AG04450 (cell line): ENCODE measurements around the gene SH3PXD2A. TPM values are rescaled to one million over a fixed set of nuclear protein-coding genes. Genes with fewer than 3 reads are reported as not detected.

ENCODE experiments used
- CTCF ChIA-PET: fragments of 300-600, 350-600 bp; formaldehyde crosslinking; extraction: SDS; loops from one replicate; lab custom pipeline; 2022; ENCODE audit warnings: antibody characterized with exemption, inconsistent platforms; lab: Charles Lee
- POLR2A ChIA-PET: fragments of 350-600 bp; formaldehyde crosslinking; extraction: SDS; loops from one replicate; lab custom pipeline; 2021; ENCODE audit warnings: antibody characterized with exemption, inconsistent platforms; lab: Yijun Ruan, JAX
- DNase-seq: peaks from one replicate; pipeline ENCODE4 v3.0.0-alpha.2; 2011; ENCODE audit warnings: low read depth, low spot score
- H3K27ac ChIP-seq: one replicate; pipeline ENCODE4 v1.5.1; 2012; ENCODE audit warnings: low read depth, low read length, control low read depth
- H3K27me3 ChIP-seq: one replicate; pipeline ENCODE4 v1.6.0; 2012; ENCODE audit warnings: low read length; ENCODE audit not compliant: control insufficient read depth, insufficient read depth
- H3K4me3 ChIP-seq: 2 replicates; pipeline ENCODE4 v1.5.1; 2011; ENCODE audit warnings: mild to moderate bottlenecking, low read depth, low read length, control low read depth
- H3K9me3 ChIP-seq: 2 replicates; pipeline ENCODE4 v1.5.1; 2012; ENCODE audit warnings: low read length; ENCODE audit not compliant: control insufficient read depth, insufficient read depth
- polyA plus RNA-seq: library from polyadenylated mRNA; depleted of rRNA; stranded (reverse); fragments of >200 nt; gene quantifications from 2 replicates; pipeline ENCODE4 v1.2.3, GENCODE V29; 2011
- TF ChIP-seq, protein P1 (sequence below): IDR thresholded peaks from 2 replicates; pipeline ENCODE4 v1.5.1; 2011; ENCODE audit warnings: low read depth, low read length, control low read depth, inconsistent platforms

Gene SH3PXD2A
- polyA plus RNA-seq, 1 experiment, result 22.9 TPM

DNA sequence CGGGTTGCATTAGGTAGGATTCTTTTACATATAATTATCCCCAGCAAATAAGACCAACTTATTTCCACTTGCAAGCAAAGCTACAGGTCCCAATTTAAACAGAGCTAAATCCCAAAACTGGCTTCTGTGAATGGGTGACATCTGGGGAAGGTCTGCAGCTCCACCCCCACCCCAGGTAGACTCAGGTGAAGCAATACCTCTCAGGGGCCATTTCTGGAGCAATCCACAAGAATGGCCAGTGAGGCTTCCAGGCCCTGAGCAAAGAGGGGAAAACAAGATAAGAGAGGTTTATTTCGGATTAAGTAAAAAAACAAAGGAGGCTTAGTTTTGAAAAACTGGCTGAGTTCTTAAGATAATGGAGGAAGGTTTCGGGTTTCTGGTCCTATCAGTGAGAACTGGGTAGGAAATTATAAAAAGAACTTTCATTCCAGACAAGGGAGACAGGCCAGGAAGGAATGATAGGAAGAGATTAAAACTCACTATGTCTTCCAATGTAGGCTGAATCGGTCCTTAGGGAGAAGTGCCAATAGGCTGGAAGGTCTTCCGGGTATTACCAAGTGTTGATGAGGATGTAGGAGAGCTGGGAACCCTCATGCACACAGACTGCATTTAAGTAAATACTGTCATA lies 25.4 kb downstream of the SH3PXD2A start:
- ChIA-PET POLR2A (no interaction called here), CTCF (interaction anchor here (1.0 kb wide), 1 partner anchor 18 kb away, joined by 4 read pairs; no protein-coding TSS in a partner anchor)
- DNase-seq, result no peak
- H3K4me3 ChIP-seq, result no peak overlapping the region
- no peaks in the 10 kb centered on the region for H3K27me3 ChIP-seq
- no peak overlapping the region for H3K27ac ChIP-seq
- H3K9me3 ChIP-seq, result no peaks in the 10 kb centered on the region
- TF ChIP-seq, protein P1, sequence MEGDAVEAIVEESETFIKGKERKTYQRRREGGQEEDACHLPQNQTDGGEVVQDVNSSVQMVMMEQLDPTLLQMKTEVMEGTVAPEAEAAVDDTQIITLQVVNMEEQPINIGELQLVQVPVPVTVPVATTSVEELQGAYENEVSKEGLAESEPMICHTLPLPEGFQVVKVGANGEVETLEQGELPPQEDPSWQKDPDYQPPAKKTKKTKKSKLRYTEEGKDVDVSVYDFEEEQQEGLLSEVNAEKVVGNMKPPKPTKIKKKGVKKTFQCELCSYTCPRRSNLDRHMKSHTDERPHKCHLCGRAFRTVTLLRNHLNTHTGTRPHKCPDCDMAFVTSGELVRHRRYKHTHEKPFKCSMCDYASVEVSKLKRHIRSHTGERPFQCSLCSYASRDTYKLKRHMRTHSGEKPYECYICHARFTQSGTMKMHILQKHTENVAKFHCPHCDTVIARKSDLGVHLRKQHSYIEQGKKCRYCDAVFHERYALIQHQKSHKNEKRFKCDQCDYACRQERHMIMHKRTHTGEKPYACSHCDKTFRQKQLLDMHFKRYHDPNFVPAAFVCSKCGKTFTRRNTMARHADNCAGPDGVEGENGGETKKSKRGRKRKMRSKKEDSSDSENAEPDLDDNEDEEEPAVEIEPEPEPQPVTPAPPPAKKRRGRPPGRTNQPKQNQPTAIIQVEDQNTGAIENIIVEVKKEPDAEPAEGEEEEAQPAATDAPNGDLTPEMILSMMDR, result no peak

DNA sequence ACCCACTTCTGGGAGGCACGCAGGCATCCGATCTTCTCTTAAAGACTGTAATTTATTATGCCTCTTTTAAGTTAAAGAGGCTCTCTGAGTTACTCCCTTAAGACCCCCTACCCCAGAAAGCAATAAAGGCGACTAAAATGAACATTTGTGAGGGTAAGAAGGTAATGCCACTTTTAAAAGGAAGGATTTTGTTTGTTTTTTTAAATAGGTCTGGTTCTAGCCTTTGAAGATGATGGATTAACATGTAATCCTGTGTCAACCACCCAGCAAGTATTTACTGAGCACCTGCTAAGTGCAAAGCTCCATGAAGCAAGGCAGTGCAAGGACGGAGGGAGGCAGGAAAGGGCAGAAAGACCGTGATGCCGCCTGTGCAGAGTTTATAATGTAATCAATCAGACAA lies 26.1 kb downstream of the SH3PXD2A start:
- ChIA-PET POLR2A (no interaction called here), CTCF (interaction anchor here (1.0 kb wide), 1 partner anchor 19 kb away, joined by 4 read pairs; no protein-coding TSS in a partner anchor)
- DNase-seq, result no peak
- H3K9me3 ChIP-seq, result no peaks in the 10 kb centered on the region
- no peak overlapping the region for H3K27ac ChIP-seq
- TF ChIP-seq, protein P1, result no peak
- no peak overlapping the region for H3K4me3 ChIP-seq
- H3K27me3 ChIP-seq, result no peaks in the 10 kb centered on the region

DNA sequence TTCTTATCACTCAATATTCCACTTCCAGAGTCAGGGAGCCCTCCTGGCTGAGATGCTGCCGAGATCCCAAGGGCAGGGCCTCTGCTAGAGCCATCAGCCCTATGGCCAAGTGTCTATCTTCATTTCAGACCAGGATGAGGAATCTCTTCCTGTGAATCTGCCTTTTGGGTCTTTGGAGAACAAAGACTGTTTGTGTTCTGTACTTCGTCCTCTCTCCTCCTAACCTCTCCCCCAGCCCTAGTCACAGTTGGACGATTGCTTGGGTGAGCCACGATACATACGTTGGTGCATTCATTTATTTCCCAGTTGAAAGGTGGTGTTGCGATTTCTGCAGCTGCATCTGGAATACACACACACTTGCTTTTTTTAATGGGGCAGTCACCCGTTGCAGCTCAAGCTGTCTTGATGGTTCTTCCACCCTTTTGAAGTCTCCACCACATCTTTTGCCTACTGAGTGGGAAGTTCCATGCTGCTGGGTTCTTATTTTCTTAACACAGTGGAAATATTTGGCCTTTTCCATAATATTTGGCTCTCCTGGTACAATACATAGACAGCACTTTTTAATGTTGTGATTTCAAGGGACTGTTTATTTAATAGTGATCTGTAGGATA lies 26.7 kb downstream of the SH3PXD2A start:
- Histone ChIP-seq H3K9me3 (no peaks in the 10 kb centered on the region), H3K27ac (no peak overlapping the region), H3K27me3 (no peaks in the 10 kb centered on the region), H3K4me3 (no peak overlapping the region)
- ChIA-PET POLR2A (no interaction called here), CTCF (interaction anchor here (0.7 kb wide), 1 partner anchor 33 kb away, joined by 3 read pairs; no protein-coding TSS in a partner anchor)
- TF ChIP-seq, protein P1, result no peak
- no peak for DNase-seq

DNA sequence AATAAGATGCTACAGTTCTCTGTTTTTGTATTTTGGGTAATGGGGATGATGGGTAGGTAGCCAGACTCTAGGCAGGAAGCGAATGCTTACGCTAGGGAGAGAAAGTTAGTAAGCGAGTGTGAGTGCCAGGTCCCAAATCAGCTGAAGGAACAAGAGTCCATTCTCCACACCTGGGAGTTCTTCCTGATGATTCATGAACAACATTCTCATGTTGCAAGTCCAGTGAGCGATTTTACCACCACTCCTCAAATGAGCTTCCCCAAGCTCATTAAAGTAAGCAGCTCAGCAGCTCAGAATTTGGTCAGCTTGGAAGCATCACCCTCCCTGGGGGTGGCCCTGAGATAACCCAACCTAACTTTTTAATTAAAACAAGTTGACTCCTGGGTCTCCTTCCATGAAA lies 27.3 kb downstream of the SH3PXD2A start:
- TF ChIP-seq, protein P1, result no peak
- H3K4me3 ChIP-seq, result no peak overlapping the region
- CTCF ChIA-PET, result interaction anchor here (0.6 to 0.7 kb wide), 2 partner anchors 32 to 143 kb away, joined by 3 to 8 read pairs; no protein-coding TSS in a partner anchor
- H3K27ac ChIP-seq, result no peak overlapping the region
- no peaks in the 10 kb centered on the region for H3K9me3 ChIP-seq
- H3K27me3 ChIP-seq, result no peaks in the 10 kb centered on the region
- DNase-seq, result no peak
- POLR2A ChIA-PET, result no interaction called here

DNA sequence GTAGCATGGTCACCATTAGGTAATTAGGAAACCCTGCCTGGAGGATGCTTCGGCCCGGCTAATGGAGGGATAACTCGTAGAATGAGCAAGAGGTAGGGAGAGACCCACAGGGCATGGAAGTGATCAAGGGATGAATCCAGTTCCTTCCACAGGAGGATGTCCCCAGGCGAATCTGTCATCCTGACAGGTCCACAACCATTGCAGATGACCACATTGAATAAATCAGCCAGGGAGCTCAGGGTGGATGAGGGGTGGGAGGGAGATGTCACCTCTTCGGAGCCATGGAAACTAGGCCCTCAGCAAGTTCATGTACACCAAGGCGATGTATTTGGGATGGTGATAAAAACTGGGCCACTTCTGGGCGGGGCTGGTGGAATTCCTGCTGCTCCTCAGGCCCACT lies 28.5 kb downstream of the SH3PXD2A start:
- ChIA-PET POLR2A (no interaction called here), CTCF (no interaction called here)
- no peak for DNase-seq
- no peak overlapping the region for H3K4me3 ChIP-seq
- TF ChIP-seq, protein P1, result no peak
- no peaks in the 10 kb centered on the region for H3K27me3 ChIP-seq
- no peak overlapping the region for H3K27ac ChIP-seq
- H3K9me3 ChIP-seq, result no peaks in the 10 kb centered on the region
